Gastrocnemius medialis (tissue), 4 donors: Measurements from ENCODE around the gene RETREG2.

ENCODE experiments used
- POLR2A ChIP-seq, 2 donors: fragments of 450-650 bp; IDR thresholded peaks; one replicate each; pipeline ENCODE4 v1.6.1; 2017; ENCODE audit warnings: antibody characterized with exemption in 2 of 2, mild to moderate bottlenecking in 2 of 2, moderate library complexity in 2 of 2
- TF ChIP-seq, protein P1 (sequence below), 5 experiments: fragments of 450-650 bp in 3 of 5; fragments of 200-600 bp in 2 of 5; sonication (generic) in 2 of 5; IDR thresholded peaks in 4 of 5; conservative IDR thresholded peaks in 1 of 5; 1 replicate in 4 of 5; 2 replicates in 1 of 5; pipeline ENCODE4 v1.5.1; 2016 to 2019; ENCODE audit warnings: antibody characterized with exemption in 5 of 5, mild to moderate bottlenecking in 3 of 5, moderate library complexity in 3 of 5

DNA sequence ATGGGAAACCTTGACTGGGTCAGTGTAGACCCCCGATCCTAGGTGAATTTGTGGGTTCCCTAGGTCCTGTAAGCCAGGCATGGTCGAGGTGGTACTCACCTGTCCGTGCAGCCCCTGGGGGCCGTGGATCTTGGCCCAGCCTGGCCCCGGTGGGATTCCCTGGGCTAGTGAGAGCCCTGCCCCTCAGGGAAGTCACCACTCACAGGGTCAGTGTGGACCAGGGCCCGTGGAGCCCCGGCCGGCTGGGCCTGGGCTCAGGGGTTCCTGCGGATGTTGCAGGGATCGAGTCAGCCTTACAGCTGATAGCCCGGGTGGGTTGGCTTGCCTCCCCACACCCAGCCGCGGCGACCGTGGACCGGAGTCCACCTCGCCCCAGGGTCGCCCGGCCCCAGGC lies 50.8 kb downstream of the RETREG2 start:
- TF ChIP-seq, protein P1, sequence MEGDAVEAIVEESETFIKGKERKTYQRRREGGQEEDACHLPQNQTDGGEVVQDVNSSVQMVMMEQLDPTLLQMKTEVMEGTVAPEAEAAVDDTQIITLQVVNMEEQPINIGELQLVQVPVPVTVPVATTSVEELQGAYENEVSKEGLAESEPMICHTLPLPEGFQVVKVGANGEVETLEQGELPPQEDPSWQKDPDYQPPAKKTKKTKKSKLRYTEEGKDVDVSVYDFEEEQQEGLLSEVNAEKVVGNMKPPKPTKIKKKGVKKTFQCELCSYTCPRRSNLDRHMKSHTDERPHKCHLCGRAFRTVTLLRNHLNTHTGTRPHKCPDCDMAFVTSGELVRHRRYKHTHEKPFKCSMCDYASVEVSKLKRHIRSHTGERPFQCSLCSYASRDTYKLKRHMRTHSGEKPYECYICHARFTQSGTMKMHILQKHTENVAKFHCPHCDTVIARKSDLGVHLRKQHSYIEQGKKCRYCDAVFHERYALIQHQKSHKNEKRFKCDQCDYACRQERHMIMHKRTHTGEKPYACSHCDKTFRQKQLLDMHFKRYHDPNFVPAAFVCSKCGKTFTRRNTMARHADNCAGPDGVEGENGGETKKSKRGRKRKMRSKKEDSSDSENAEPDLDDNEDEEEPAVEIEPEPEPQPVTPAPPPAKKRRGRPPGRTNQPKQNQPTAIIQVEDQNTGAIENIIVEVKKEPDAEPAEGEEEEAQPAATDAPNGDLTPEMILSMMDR (IDR thresholded peaks at IDR 0.05 in 4 of 5, conservative IDR thresholded peaks at IDR 0.05 in 1 of 5), result no peak
- TF ChIP-seq POLR2A (IDR thresholded peaks at IDR 0.05), result no peak
